Ishikawa (cell line): Measurements from ENCODE around the gene DNAI4.

Experiments used
- CEBPB ChIP-seq: IDR thresholded peaks from 2 replicates; pipeline ENCODE4 v1.6.1; 2012
- CREB1 ChIP-seq: IDR thresholded peaks from 2 replicates; pipeline ENCODE4 v1.6.1; 2012; ENCODE audit warnings: low read depth
- EGR1 ChIP-seq: IDR thresholded peaks from 2 replicates; pipeline ENCODE4 v1.6.1; 2012
- EP300 ChIP-seq: IDR thresholded peaks from 2 replicates; pipeline ENCODE4 v1.6.1; 2012; ENCODE audit warnings: borderline replicate concordance
- FOXM1 ChIP-seq: IDR thresholded peaks from 2 replicates; pipeline ENCODE4 v1.6.1; 2012; ENCODE audit warnings: low read depth, borderline replicate concordance
- NFIC ChIP-seq: IDR thresholded peaks from 2 replicates; pipeline ENCODE4 v1.6.1; 2012
- RAD21 ChIP-seq: IDR thresholded peaks from 2 replicates; pipeline ENCODE4 v1.6.1; 2012; ENCODE audit warnings: low read depth
- TAF1 ChIP-seq: IDR thresholded peaks from 2 replicates; pipeline ENCODE4 v1.6.1; 2012; ENCODE audit warnings: low read depth, mild to moderate bottlenecking
- TCF12 ChIP-seq: IDR thresholded peaks from 2 replicates; pipeline ENCODE4 v1.6.1; 2012; ENCODE audit warnings: low read depth
- TEAD4 ChIP-seq: IDR thresholded peaks from 2 replicates; pipeline ENCODE4 v1.6.1; 2012
- USF1 ChIP-seq: IDR thresholded peaks from 2 replicates; pipeline ENCODE4 v1.6.1; 2012
- YY1 ChIP-seq: IDR thresholded peaks from 2 replicates; pipeline ENCODE4 v1.6.1; 2012; ENCODE audit warnings: low read depth
- ZBTB7A ChIP-seq: IDR thresholded peaks from 2 replicates; pipeline ENCODE4 v1.6.1; 2012; ENCODE audit warnings: low read depth
- TF ChIP-seq, protein P1 (sequence below): IDR thresholded peaks from 2 replicates; pipeline ENCODE4 v1.6.1; 2012; ENCODE audit warnings: low read depth, mild to moderate bottlenecking
- TF ChIP-seq, protein P2 (sequence below): IDR thresholded peaks from 2 replicates; pipeline ENCODE4 v1.6.1; 2012

DNAI4 gene

GRCh38 chr1:66893712-66894111 lies 30.9 kb downstream of the DNAI4 start:
- no peak for TF ChIP-seq FOXM1
- TF ChIP-seq TAF1: no peak
- no peak for TF ChIP-seq TEAD4
- no peak for TF ChIP-seq RAD21
- no peak for TF ChIP-seq USF1
- TF ChIP-seq, protein P1, sequence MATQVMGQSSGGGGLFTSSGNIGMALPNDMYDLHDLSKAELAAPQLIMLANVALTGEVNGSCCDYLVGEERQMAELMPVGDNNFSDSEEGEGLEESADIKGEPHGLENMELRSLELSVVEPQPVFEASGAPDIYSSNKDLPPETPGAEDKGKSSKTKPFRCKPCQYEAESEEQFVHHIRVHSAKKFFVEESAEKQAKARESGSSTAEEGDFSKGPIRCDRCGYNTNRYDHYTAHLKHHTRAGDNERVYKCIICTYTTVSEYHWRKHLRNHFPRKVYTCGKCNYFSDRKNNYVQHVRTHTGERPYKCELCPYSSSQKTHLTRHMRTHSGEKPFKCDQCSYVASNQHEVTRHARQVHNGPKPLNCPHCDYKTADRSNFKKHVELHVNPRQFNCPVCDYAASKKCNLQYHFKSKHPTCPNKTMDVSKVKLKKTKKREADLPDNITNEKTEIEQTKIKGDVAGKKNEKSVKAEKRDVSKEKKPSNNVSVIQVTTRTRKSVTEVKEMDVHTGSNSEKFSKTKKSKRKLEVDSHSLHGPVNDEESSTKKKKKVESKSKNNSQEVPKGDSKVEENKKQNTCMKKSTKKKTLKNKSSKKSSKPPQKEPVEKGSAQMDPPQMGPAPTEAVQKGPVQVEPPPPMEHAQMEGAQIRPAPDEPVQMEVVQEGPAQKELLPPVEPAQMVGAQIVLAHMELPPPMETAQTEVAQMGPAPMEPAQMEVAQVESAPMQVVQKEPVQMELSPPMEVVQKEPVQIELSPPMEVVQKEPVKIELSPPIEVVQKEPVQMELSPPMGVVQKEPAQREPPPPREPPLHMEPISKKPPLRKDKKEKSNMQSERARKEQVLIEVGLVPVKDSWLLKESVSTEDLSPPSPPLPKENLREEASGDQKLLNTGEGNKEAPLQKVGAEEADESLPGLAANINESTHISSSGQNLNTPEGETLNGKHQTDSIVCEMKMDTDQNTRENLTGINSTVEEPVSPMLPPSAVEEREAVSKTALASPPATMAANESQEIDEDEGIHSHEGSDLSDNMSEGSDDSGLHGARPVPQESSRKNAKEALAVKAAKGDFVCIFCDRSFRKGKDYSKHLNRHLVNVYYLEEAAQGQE: no peak
- TF ChIP-seq CEBPB: no peak
- TF ChIP-seq EGR1: no peak
- no peak for TF ChIP-seq NFIC
- no peak for TF ChIP-seq TCF12
- TF ChIP-seq ZBTB7A: no peak
- no peak for TF ChIP-seq YY1
- TF ChIP-seq, protein P2, sequence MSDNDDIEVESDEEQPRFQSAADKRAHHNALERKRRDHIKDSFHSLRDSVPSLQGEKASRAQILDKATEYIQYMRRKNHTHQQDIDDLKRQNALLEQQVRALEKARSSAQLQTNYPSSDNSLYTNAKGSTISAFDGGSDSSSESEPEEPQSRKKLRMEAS: no peak
- TF ChIP-seq EP300: no peak

DNA sequence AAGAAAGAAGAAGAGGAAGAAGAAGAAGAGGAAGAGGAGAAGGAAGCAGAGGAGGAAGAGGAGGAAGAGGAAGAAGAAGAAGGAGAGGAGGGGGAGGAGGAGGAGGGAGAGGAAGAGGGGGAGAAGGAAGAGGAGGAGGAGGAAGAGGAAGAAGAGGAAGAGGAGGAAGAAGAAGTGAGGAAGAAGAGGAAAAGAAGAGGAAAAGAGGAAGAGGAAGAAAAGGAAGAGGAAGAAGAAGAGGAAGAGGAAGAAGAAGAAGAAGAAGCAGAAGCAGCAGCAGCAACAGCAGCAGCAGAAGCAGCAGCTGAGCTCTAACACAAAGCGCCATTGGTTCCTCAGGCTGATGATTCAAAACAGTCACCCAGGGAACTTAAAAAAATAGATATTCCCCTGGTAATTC lies 34.0 kb downstream of the DNAI4 start:
- TF ChIP-seq TEAD4: no peak
- no peak for TF ChIP-seq CREB1
- no peak for TF ChIP-seq ZBTB7A
- TF ChIP-seq, protein P1: no peak
- TF ChIP-seq, protein P2: no peak
- TF ChIP-seq USF1: no peak
- TF ChIP-seq TAF1: no peak
- no peak for TF ChIP-seq EGR1

- TF ChIP-seq, protein P1: no peak
- TF ChIP-seq TCF12 (no peak), NFIC (no peak), RAD21 (no peak), ZBTB7A (no peak)
Measured at GRCh38 chr1:66889030-66889429, 35.6 kb downstream of the DNAI4 start.

GRCh38 chr1:66876664-66877063 lies 48.0 kb downstream of the DNAI4 start:
- TF ChIP-seq EGR1: no peak
- TF ChIP-seq TEAD4: no peak
- no peak for TF ChIP-seq TCF12
- TF ChIP-seq CEBPB: no peak
- no peak for TF ChIP-seq EP300
- TF ChIP-seq ZBTB7A: no peak
- TF ChIP-seq CREB1: no peak
- no peak for TF ChIP-seq FOXM1
- TF ChIP-seq, protein P1: no peak
- TF ChIP-seq, protein P2: no peak
- TF ChIP-seq RAD21: no peak
- no peak for TF ChIP-seq YY1
- TF ChIP-seq TAF1: no peak
- no peak for TF ChIP-seq USF1
- no peak for TF ChIP-seq NFIC
